IPS-20b (cell line): ENCODE measurements around the gene RFLNA.

Experiments
- H3K27ac ChIP-seq: one replicate; pipeline ENCODE4 v1.5.1; 2013; ENCODE audit warnings: low read length
- H3K27me3 ChIP-seq: 2 replicates; pipeline ENCODE4 v1.6.1; 2013; ENCODE audit warnings: mild to moderate bottlenecking, low read length, inconsistent platforms; ENCODE audit not compliant: insufficient read depth
- H3K36me3 ChIP-seq: 2 replicates; pipeline ENCODE4 v1.6.1; 2013; ENCODE audit warnings: low read depth, mild to moderate bottlenecking, inconsistent platforms, low read length, moderate library complexity; ENCODE audit not compliant: insufficient read depth
- H3K4me1 ChIP-seq: 2 replicates; pipeline ENCODE4 v1.6.1; 2013; ENCODE audit warnings: mild to moderate bottlenecking, control low read depth, inconsistent platforms, low read length, moderate library complexity; ENCODE audit not compliant: insufficient read depth
- H3K4me3 ChIP-seq: 2 replicates; pipeline ENCODE4 v1.5.1; 2013; ENCODE audit warnings: mild to moderate bottlenecking, low read length, inconsistent platforms
- H3K9ac ChIP-seq: 2 replicates; pipeline ENCODE4 v1.6.1; 2013; ENCODE audit warnings: low read depth, mild to moderate bottlenecking, inconsistent platforms, low read length, moderate library complexity
- H3K9me3 ChIP-seq: 2 replicates; pipeline ENCODE4 v1.6.1; 2013; ENCODE audit warnings: mild to moderate bottlenecking, low read depth, low read length, inconsistent platforms; ENCODE audit not compliant: insufficient read depth

The RFLNA gene

GRCh38 chr12:124324803-124325705 lies 30.2 kb downstream of the RFLNA start:
- Histone ChIP-seq H3K27ac (no peak overlapping the region), H3K27me3 (no peaks in the 10 kb centered on the region), H3K36me3 (peaks cover 39% of the 10 kb centered on the region)

DNA sequence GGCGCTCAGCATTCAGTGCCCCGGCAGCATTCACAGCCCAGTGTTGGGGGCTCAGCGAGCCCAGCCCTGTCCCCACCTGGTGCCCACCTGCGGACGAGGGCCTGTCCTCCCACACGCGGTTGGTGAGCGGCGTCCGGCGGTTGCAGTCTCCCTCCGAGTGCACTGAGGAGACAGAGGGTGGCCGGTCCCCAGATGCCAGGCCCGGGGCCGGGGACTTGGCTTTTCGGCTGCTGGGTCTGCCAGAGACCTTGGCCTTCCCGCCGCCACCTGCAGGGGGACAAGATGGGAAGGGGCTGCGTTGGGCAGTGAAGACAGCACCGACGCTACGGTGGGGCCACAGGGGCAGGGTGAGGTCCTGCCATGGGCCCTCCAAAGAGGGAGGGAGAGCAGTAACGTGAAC lies 31.2 kb downstream of the RFLNA start:
- Histone ChIP-seq H3K4me3 (no peak overlapping the region), H3K9me3 (peaks cover 20% of the 10 kb centered on the region), H3K27ac (no peak overlapping the region), H3K36me3 (peaks cover 48% of the 10 kb centered on the region), H3K4me1 (no peaks in the 10 kb centered on the region), H3K9ac (no peak overlapping the region), H3K27me3 (no peaks in the 10 kb centered on the region)

More at GRCh38 chr12:124324803-124325705, 30.2 kb downstream of the RFLNA start:
- H3K4me1 ChIP-seq: no peaks in the 10 kb centered on the region
- H3K9ac ChIP-seq: no peak overlapping the region
- H3K9me3 ChIP-seq: peaks cover 20% of the 10 kb centered on the region
- no peak overlapping the region for H3K4me3 ChIP-seq

GRCh38 chr12:124326871-124327270 lies 32.0 kb downstream of the RFLNA start:
- Histone ChIP-seq H3K27ac (no peak overlapping the region), H3K4me3 (no peak overlapping the region), H3K9ac (no peak overlapping the region), H3K36me3 (peaks cover 56% of the 10 kb centered on the region), H3K27me3 (no peaks in the 10 kb centered on the region), H3K4me1 (no peaks in the 10 kb centered on the region), H3K9me3 (peaks cover 20% of the 10 kb centered on the region)

DNA sequence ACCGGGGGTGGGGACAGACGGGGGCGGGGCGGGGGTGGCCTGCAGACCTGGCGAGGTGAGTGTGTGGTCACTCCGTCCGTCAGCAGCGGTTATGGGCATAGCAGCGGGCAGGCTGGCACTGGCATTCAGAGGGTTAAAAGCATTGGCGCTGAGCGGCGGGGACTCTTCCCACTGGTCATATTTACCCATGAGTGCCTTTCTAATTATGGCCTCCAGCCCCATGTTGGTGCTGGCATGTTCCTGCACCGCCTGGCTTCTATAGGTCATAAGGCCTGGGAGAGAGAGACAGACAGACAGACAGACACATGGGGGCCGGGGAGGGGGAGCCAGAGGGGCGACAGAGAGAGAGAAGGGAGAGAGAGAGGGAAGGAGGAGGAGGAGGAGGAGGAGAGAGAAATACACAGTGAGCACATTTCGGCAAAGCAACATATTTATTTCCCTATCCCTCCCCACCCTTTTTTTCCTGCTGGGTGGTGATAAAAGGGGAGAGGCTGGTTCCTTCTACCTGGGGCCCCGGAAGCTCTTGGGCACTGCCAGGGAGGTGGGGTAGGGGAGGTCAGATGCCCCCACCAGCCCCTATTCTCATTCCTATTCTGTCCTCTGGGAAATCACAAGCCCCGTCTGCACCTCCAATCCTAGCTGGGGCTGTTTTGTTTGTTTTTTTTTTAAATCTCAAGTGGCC lies 32.6 kb downstream of the RFLNA start:
- H3K9me3 ChIP-seq: peaks cover 20% of the 10 kb centered on the region
- no peak overlapping the region for H3K27ac ChIP-seq
- no peak overlapping the region for H3K9ac ChIP-seq
- H3K27me3 ChIP-seq: no peaks in the 10 kb centered on the region
- no peaks in the 10 kb centered on the region for H3K4me1 ChIP-seq
- peaks cover 62% of the 10 kb centered on the region for H3K36me3 ChIP-seq
- H3K4me3 ChIP-seq: no peak overlapping the region

GRCh38 chr12:124328116-124328515 lies 33.2 kb downstream of the RFLNA start:
- Histone ChIP-seq H3K9ac (no peak overlapping the region), H3K27ac (no peak overlapping the region), H3K4me1 (no peaks in the 10 kb centered on the region), H3K4me3 (no peak overlapping the region), H3K9me3 (peaks cover 15% of the 10 kb centered on the region), H3K27me3 (no peaks in the 10 kb centered on the region), H3K36me3 (peaks cover 68% of the 10 kb centered on the region)

- Histone ChIP-seq H3K36me3 (peaks cover 66% of the 10 kb centered on the region), H3K9me3 (peaks cover 10% of the 10 kb centered on the region), H3K27ac (no peak overlapping the region), H3K27me3 (no peaks in the 10 kb centered on the region), H3K4me1 (no peaks in the 10 kb centered on the region), H3K9ac (no peak overlapping the region), H3K4me3 (no peak overlapping the region)
Measured at GRCh38 chr12:124328636-124329035, 33.7 kb downstream of the RFLNA start.

- H3K36me3 ChIP-seq: peaks cover 73% of the 10 kb centered on the region
- H3K4me1 ChIP-seq: no peaks in the 10 kb centered on the region
- H3K9ac ChIP-seq: no peak overlapping the region
- H3K4me3 ChIP-seq: no peak overlapping the region
- no peaks in the 10 kb centered on the region for H3K27me3 ChIP-seq
- H3K9me3 ChIP-seq: no peaks in the 10 kb centered on the region
- no peak overlapping the region for H3K27ac ChIP-seq
Measured at GRCh38 chr12:124332058-124332672, 37.3 kb downstream of the RFLNA start.

- H3K9me3 ChIP-seq: no peaks in the 10 kb centered on the region
- H3K4me3 ChIP-seq: no peak overlapping the region
- no peak overlapping the region for H3K9ac ChIP-seq
- H3K27ac ChIP-seq: no peak overlapping the region
- H3K36me3 ChIP-seq: peaks cover 80% of the 10 kb centered on the region
- H3K4me1 ChIP-seq: no peaks in the 10 kb centered on the region
- H3K27me3 ChIP-seq: no peaks in the 10 kb centered on the region
Measured at GRCh38 chr12:124332900-124333299, 38.0 kb downstream of the RFLNA start.

- H3K4me3 ChIP-seq: no peak overlapping the region
- peaks cover 77% of the 10 kb centered on the region for H3K36me3 ChIP-seq
- H3K4me1 ChIP-seq: no peaks in the 10 kb centered on the region
- no peak overlapping the region for H3K27ac ChIP-seq
- H3K9ac ChIP-seq: no peak overlapping the region
- no peaks in the 10 kb centered on the region for H3K9me3 ChIP-seq
- no peaks in the 10 kb centered on the region for H3K27me3 ChIP-seq
Measured at GRCh38 chr12:124333724-124334123, 38.8 kb downstream of the RFLNA start.

DNA sequence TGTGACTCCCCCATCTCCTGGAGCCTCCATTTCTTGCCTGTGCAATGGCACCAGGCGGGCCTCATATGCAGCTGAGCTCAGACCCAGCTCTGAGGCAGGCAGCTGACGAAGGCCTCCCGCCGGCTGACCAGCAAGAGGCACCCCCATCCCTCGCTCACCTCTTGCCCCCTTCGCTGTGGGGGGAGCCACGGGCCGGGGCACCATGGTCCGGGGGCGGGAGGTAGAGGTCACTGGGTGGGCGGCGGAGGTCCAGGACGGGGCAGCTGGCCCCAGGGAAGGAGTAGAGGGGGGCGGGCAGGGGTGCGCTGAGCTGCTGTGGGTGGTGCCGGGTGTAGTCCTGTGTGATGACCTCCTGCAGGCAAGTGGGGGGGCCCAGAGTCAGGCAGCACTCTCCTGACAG lies 39.4 kb downstream of the RFLNA start:
- Histone ChIP-seq H3K27ac (no peak overlapping the region), H3K9me3 (no peaks in the 10 kb centered on the region), H3K36me3 (peaks cover 75% of the 10 kb centered on the region)

GRCh38 chr12:124334976-124335375 lies 40.1 kb downstream of the RFLNA start:
- H3K4me1 ChIP-seq: no peaks in the 10 kb centered on the region
- no peak overlapping the region for H3K4me3 ChIP-seq
- no peaks in the 10 kb centered on the region for H3K27me3 ChIP-seq
- no peaks in the 10 kb centered on the region for H3K9me3 ChIP-seq
- H3K36me3 ChIP-seq: peaks cover 71% of the 10 kb centered on the region
- no peak overlapping the region for H3K27ac ChIP-seq
- no peak overlapping the region for H3K9ac ChIP-seq

More for the DNA sequence above, 39.4 kb downstream of the RFLNA start:
- no peaks in the 10 kb centered on the region for H3K27me3 ChIP-seq
- no peaks in the 10 kb centered on the region for H3K4me1 ChIP-seq
- no peak overlapping the region for H3K9ac ChIP-seq
- H3K4me3 ChIP-seq: no peak overlapping the region
